Gastrocnemius medialis (tissue), 4 donors: Measurements from ENCODE around the gene MINDY4. TPM values are rescaled to one million over a fixed set of nuclear protein-coding genes. Genes with fewer than 3 reads are reported as not detected.

Experiments
- ATAC-seq, 2 donors: fragments of 150-250 bp; one replicate each; pipeline ENCODE4 v1.9.1; 2016
- DNase-seq, 2 donors: peaks; one replicate each; pipeline ENCODE4 v3.0.0-alpha.2; 2019
- H3K27ac ChIP-seq, 4 donors: fragments of 200-600 bp; sonication (generic); 1 replicate in 1 of 4; 2 replicates in 3 of 4; pipeline ENCODE4 v1.5.1; 2016 to 2018; ENCODE audit warnings: mild to moderate bottlenecking in 2 of 4, moderate library complexity in 1 of 4
- H3K27me3 ChIP-seq, 3 donors: fragments of 200-600 bp; sonication (generic) in 2 of 3; 1 replicate in 1 of 3; 2 replicates in 2 of 3; pipeline versions ENCODE4 v1.5.1 to v1.6.0; 2016 to 2019; ENCODE audit warnings: mild to moderate bottlenecking in 1 of 3, moderate library complexity in 1 of 3
- H3K36me3 ChIP-seq, 2 donors: fragments of 200-600 bp; sonication (generic) in 1 of 2; one replicate each; pipeline ENCODE4 v1.5.1; 2017 to 2018
- H3K4me1 ChIP-seq, 2 donors: fragments of 200-600 bp; sonication (generic) in 1 of 2; one replicate each; pipeline ENCODE4 v1.5.1; 2016 to 2017; ENCODE audit warnings: mild to moderate bottlenecking in 2 of 2
- H3K4me3 ChIP-seq, 4 donors: fragments of 200-600 bp; sonication (generic) in 3 of 4; 1 replicate in 1 of 4; 2 replicates in 3 of 4; pipeline ENCODE4 v1.5.1; 2016 to 2019; ENCODE audit warnings: mild to moderate bottlenecking in 2 of 4
- H3K9me3 ChIP-seq, 3 donors: fragments of 200-600 bp; sonication (generic) in 2 of 3; 1 replicate in 1 of 3; 2 replicates in 2 of 3; pipeline ENCODE4 v1.5.1; 2016 to 2019
- POLR2A ChIP-seq, 2 donors: fragments of 450-650 bp; IDR thresholded peaks; one replicate each; pipeline ENCODE4 v1.6.1; 2017; ENCODE audit warnings: antibody characterized with exemption in 2 of 2, mild to moderate bottlenecking in 2 of 2, moderate library complexity in 2 of 2
- in situ Hi-C, 4 donors: fragments of 200-750 bp; cut with MboI; loops; one replicate each; pipeline versions ENCODE4 v1.15.0 to v1.8.0; 2017; ENCODE audit warnings: low sequenced_read_pairs in 4 of 4
- intact Hi-C: fragments of 100-400 bp; cut with DNase I; formaldehyde crosslinking; loops from one replicate; pipeline ENCODE4 v1.15.1; 2023; ENCODE audit warnings: low total_unique reads
- total RNA-seq, 4 donors: library from RNA; depleted of rRNA; stranded (reverse); fragments of >200 nt; gene quantifications; one replicate each; pipeline versions ENCODE4 v1.1.0 to v1.2.3, GENCODE V29; 2016
- TF ChIP-seq, protein P1 (sequence below), 5 experiments: fragments of 450-650 bp in 3 of 5; fragments of 200-600 bp in 2 of 5; sonication (generic) in 2 of 5; IDR thresholded peaks in 4 of 5; conservative IDR thresholded peaks in 1 of 5; 1 replicate in 4 of 5; 2 replicates in 1 of 5; pipeline ENCODE4 v1.5.1; 2016 to 2019; ENCODE audit warnings: antibody characterized with exemption in 5 of 5, mild to moderate bottlenecking in 3 of 5, moderate library complexity in 3 of 5

MINDY4 gene
- total RNA-seq, 4 donors from 2014 or later = 1.4 to 4.3 (median 3.0) TPM

DNA sequence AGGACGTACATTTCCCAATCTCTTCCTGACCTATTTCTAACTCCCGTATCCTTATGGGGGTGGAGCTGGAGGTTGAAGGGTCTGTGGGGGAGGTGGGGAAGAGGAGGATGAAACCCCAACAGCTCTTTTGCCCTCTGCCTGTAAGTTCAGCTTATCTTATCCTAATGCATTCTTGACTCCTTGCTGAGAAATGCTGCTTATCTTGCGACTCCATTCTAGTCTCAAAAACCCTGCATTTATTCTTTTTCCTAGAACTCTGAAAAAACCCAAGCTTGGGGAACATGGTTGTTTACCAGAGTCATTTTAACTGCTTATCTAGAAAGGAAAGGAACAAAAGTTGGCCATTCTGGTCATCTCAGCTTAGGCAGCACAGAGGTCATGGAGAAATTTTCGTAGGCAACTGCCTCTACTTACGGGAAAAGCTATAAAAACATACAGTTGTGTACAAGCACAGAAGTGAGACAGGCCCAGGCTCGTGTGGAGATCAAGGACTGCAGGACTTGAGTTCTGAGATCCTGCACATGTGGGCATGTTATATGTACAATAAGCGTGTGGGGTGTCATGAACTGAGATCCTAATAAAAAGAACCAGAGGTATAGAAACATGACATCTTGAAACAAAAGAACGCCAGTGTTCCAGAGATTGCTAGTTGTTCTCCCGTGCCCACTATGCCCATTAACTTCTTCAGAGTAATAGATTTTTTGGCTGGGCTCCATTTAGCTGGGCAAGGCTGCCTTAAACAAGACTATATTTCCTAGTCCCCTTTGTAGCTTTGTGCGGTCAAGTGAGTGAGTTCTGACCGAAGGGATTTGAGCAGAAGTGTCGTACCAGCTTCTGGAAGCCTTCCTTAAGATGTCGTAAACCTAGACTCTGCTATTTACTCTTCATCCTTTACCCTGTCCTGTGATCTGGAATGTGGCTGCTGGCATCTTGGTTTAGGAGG lies 9.7 kb upstream of the MINDY4 start:
- no peak for DNase-seq
- in situ Hi-C loops = no loop called here
- peak overlapping the region in 1 of 4 donors; percentile 29 for H3K27ac ChIP-seq

DNA sequence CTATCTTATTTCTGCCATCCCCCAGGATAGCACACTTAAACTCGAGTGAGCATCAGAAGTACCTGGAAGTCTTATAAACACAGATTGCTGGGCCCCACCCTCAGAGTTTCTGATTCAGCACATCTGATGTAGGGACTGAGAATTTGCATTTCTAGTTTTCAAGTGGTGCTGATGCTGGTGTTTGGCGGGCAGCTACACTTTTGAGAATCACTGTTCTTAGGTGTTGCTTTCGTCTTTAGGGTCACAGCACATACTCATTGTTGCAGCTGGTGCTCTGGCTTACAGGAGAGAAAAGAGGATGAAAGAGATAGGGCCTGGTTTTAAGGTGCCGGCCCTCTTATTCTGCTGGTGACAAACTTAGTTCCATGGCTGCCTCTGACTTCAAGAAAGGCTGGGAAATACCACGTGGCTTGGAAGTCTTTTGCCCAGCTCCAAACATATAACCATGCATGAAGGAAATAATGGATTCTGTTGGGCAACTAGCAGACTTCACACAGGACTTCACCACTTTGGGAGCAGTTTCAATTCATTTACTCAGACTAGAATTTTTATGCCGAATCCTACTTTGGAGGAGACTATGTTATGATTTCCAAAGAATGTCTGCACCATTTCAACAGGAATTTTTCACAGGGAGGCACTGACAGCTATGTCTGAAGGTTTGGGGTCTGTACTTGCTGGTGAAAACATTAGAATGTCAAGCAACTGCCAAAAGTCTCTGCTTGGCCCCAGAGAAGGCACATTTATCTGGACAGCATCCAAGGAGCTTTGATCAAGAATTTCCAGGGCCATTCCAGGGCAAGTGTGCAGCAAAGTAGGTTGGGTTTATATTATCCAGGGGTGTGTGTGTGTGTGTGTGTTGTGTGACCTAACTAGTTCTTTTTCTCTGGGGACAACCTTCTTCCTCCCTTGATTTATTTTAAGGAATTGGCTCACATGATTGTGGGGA lies 6.9 kb upstream of the MINDY4 start:
- intact Hi-C loops (no loop called here), in situ Hi-C loops (no loop called here)
- peak overlapping the region in 3 of 4 donors; percentile 5 to 53 (median 50) for H3K27ac ChIP-seq
- no peaks in the 10 kb centered on the region for H3K36me3 ChIP-seq
- peaks cover 17 to 26% of the 10 kb centered on the region in 2 donors for H3K4me1 ChIP-seq
- DNase-seq = peak in 1 of 2 donors; percentile 28
- no peaks in the 10 kb centered on the region for H3K27me3 ChIP-seq
- ATAC-seq = peak; percentile 37 to 75
- no peak for TF ChIP-seq POLR2A (IDR thresholded peaks at IDR 0.05)
- TF ChIP-seq, protein P1, sequence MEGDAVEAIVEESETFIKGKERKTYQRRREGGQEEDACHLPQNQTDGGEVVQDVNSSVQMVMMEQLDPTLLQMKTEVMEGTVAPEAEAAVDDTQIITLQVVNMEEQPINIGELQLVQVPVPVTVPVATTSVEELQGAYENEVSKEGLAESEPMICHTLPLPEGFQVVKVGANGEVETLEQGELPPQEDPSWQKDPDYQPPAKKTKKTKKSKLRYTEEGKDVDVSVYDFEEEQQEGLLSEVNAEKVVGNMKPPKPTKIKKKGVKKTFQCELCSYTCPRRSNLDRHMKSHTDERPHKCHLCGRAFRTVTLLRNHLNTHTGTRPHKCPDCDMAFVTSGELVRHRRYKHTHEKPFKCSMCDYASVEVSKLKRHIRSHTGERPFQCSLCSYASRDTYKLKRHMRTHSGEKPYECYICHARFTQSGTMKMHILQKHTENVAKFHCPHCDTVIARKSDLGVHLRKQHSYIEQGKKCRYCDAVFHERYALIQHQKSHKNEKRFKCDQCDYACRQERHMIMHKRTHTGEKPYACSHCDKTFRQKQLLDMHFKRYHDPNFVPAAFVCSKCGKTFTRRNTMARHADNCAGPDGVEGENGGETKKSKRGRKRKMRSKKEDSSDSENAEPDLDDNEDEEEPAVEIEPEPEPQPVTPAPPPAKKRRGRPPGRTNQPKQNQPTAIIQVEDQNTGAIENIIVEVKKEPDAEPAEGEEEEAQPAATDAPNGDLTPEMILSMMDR (IDR thresholded peaks at IDR 0.05 in 4 of 5, conservative IDR thresholded peaks at IDR 0.05 in 1 of 5) = no peak
- H3K9me3 ChIP-seq = no peaks in the 10 kb centered on the region
- no peak overlapping the region for H3K4me3 ChIP-seq

More for the DNA sequence above, 9.7 kb upstream of the MINDY4 start:
- Histone ChIP-seq H3K4me3 (no peak overlapping the region), H3K27me3 (no peaks in the 10 kb centered on the region), H3K4me1 (peaks cover 24 to 41% of the 10 kb centered on the region in 2 donors), H3K36me3 (no peaks in the 10 kb centered on the region), H3K9me3 (no peaks in the 10 kb centered on the region)
- intact Hi-C loops = no loop called here
- TF ChIP-seq POLR2A (IDR thresholded peaks at IDR 0.05) = no peak
- TF ChIP-seq, protein P1 (IDR thresholded peaks at IDR 0.05 in 4 of 5, conservative IDR thresholded peaks at IDR 0.05 in 1 of 5) = no peak
- ATAC-seq = peak in 1 of 2 donors; percentile 67

DNA sequence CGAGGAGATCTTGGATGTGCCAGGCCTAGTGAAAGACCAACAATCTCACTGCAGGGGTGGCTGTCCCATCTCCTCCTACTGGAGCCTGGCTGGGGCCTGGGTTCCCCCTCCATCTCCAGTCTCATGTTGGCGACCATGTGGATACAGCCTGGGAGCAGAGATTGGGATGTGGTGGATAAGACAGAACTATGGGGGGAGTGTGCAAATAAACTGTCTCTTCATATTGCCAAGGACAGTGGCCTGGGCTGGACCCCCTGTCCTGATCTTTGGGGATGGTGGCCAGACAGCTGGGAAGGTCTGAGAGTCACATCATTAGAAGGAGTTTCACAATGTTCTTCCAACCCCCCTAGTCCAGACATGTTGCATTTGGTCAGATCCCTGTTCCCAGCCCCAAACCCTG lies 5.8 kb upstream of the MINDY4 start:
- intact Hi-C loops = no loop called here

GRCh38 chr7:30770845-30771173 lies 408 bp upstream of the MINDY4 start:
- peak overlapping the region; percentile 74 to 97 (median 84) for H3K4me3 ChIP-seq
- H3K4me1 ChIP-seq = peaks cover 7 to 18% of the 10 kb centered on the region in 2 donors
- no peaks in the 10 kb centered on the region for H3K9me3 ChIP-seq
- TF ChIP-seq, protein P1 (IDR thresholded peaks at IDR 0.05 in 4 of 5, conservative IDR thresholded peaks at IDR 0.05 in 1 of 5) = no peak
- no peak for TF ChIP-seq POLR2A (IDR thresholded peaks at IDR 0.05)
- in situ Hi-C loops (no loop called here), intact Hi-C loops (no loop called here)
- ATAC-seq (no peak), DNase-seq (no peak)
- no peaks in the 10 kb centered on the region for H3K36me3 ChIP-seq
- no peaks in the 10 kb centered on the region for H3K27me3 ChIP-seq
- H3K27ac ChIP-seq = peak overlapping the region; percentile 68 to 90 (median 80)

More for the DNA sequence above, 5.8 kb upstream of the MINDY4 start:
- DNase-seq (no peak), ATAC-seq (no peak)
- H3K27ac ChIP-seq = peak overlapping the region in 1 of 4 donors; percentile 53
- H3K9me3 ChIP-seq = no peaks in the 10 kb centered on the region
- no peaks in the 10 kb centered on the region for H3K36me3 ChIP-seq
- in situ Hi-C loops = no loop called here
- no peak overlapping the region for H3K4me3 ChIP-seq
- H3K27me3 ChIP-seq = no peaks in the 10 kb centered on the region
- H3K4me1 ChIP-seq = peaks cover 17 to 26% of the 10 kb centered on the region in 2 donors
- TF ChIP-seq POLR2A (IDR thresholded peaks at IDR 0.05) = no peak
- TF ChIP-seq, protein P1 (IDR thresholded peaks at IDR 0.05 in 4 of 5, conservative IDR thresholded peaks at IDR 0.05 in 1 of 5) = no peak
